Right lobe of liver (tissue), 6 donors: ENCODE results near the gene EIF4A3. TPM values are rescaled to one million over a fixed set of nuclear protein-coding genes. Genes with fewer than 3 reads are reported as not detected.

Source experiments
- ATAC-seq, 4 donors: fragments of 200-7000 bp; cut with Tn5 transposase; one replicate each; pipeline ENCODE4 v1.9.1; 2020; ENCODE audit warnings: mild to moderate bottlenecking in 4 of 4, moderate library complexity in 4 of 4
- DNase-seq, 3 donors: peaks; one replicate each; pipeline ENCODE4 v3.0.0-alpha.2; 2020
- H3K27ac ChIP-seq, 3 donors: fragments of 200-600 bp; one replicate each; pipeline ENCODE4 v1.8.0; 2022
- H3K27me3 ChIP-seq, 2 donors: fragments of 200-600 bp; one replicate each; pipeline ENCODE4 v1.8.0; 2022
- H3K36me3 ChIP-seq, 4 donors: fragments of 200-600 bp; sonication (generic) in 1 of 4; one replicate each; pipeline versions ENCODE4 v1.5.1 to v1.8.0; 2017 to 2022; ENCODE audit warnings: control low read depth in 1 of 4
- H3K4me1 ChIP-seq, 4 donors: fragments of 200-600 bp; sonication (generic) in 1 of 4; one replicate each; pipeline versions ENCODE4 v1.5.1 to v1.8.0; 2017 to 2022; ENCODE audit warnings: control low read depth in 1 of 4
- H3K4me3 ChIP-seq, 3 donors: fragments of 200-600 bp; one replicate each; pipeline ENCODE4 v1.8.0; 2022
- H3K9me3 ChIP-seq, 4 donors: fragments of 200-600 bp; sonication (generic) in 1 of 4; one replicate each; pipeline versions ENCODE4 v1.5.1 to v1.8.0; 2017 to 2022; ENCODE audit warnings: control low read depth in 1 of 4
- POLR2A ChIP-seq: fragments of 450-650 bp; IDR thresholded peaks from one replicate; pipeline ENCODE4 v1.6.1; 2017; ENCODE audit warnings: antibody characterized with exemption, mild to moderate bottlenecking
- WGBS: methylation state at CpG from one replicate; pipeline ENCODE4 v1.1.6; 2018; ENCODE audit warnings: low coverage, low lambda C conversion rate; ENCODE audit not compliant: insufficient coverage; ENCODE audit errors: missing lambda C conversion rate; 5-methylcytosine and 5-hydroxymethylcytosine counted together
- intact Hi-C, 2 donors: fragments of 100-400 bp; cut with DNase I; formaldehyde crosslinking; loops; one replicate each; pipeline versions ENCODE4 v1.11.2 to v1.14.1; 2022
- total RNA-seq, 6 experiments: library from RNA; depleted of rRNA in 2 of 6; stranded (reverse); fragments of >200 nt in 2 of 6; fragmentation: NEBNext Ultra II Directional in 3 of 6; extraction: Animal tissue kit (Norgen Biotek cat#: 25700) in 3 of 6; gene quantifications; one replicate each; pipeline versions ENCODE4 v1.1.0 to v1.2.4, GENCODE V29; 2016 to 2023
- TF ChIP-seq, protein P1 (sequence below), 4 donors: fragments of 200-600 bp in 3 of 4; fragments of 450-650 bp in 1 of 4; IDR thresholded peaks; one replicate each; pipeline versions ENCODE4 v1.5.1 to v1.8.0; 2016 to 2022; ENCODE audit warnings: antibody characterized with exemption in 4 of 4, mild to moderate bottlenecking in 2 of 4
- donor health status: DM: no; HTN: yes; CAD: no.
- donor health status: DM: no; HTN: no; CAD: no.
- donor health status: DM: no; HTN: no; CAD: no.
- donor health status: DM: no; HTN: yes; CAD: no.
- donor health status: DM: no; HTN: yes; CAD: no.

EIF4A3 gene
- total RNA-seq, 6 experiments from 2014 or later: 21.6 to 41.7 (median 32.2) TPM

DNA sequence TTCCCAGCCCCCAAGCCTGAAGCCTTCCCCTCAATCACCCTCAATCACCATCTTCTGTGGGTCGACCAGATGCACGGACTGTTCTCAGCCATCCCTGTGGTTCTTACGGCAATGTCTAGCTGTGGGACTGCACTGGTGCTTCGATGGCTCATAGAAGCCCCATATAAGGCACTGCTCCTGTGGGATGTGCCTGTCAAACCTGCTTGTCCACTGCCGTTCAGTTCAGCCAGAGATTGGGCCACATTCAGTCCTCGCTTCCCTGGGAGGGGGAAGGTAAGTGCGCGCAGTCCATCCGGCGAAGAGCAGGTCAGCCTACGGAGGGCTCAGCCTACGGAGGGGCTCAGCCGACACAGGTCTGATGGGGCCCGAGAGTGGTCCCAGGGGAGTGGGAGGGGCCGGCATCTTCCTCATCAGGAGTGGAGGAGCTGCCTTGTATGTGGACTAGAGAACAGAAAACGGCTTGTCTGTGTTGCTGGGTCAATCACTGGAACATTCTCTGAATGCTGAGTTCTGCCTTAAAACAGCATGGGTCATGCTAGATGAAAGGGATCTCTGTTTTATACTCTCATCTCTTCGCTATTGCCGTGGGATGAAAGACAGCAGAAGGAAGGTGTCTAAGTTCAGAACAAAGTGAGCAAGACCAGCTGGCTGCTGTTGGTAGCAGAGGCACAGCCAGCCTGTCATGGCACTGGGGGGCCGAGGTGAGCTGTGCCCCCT, 23.0 kb upstream of the EIF4A3 start, which contains the start of gene CARD14:
TSS of gene CARD14 (plus strand) at position 247 of the 717 bp plus-strand sequence. CDS start 11,409 bp downstream, outside the sequence.
- WGBS: 62% methylated on average over 6 of the region's 19 CpGs
- intact Hi-C loops: no loop called here
- Histone ChIP-seq H3K36me3 (no peaks in the 10 kb centered on the region), H3K9me3 (no peaks in the 10 kb centered on the region), H3K4me1 (no peaks in the 10 kb centered on the region), H3K27me3 (no peaks in the 10 kb centered on the region), H3K4me3 (no peak within 1 kb of the TSS), H3K27ac (no peak within 1 kb of the TSS)
- DNase-seq (no peak), ATAC-seq (peak in 1 of 4 donors; percentile 11)
- TF ChIP-seq, protein P1, sequence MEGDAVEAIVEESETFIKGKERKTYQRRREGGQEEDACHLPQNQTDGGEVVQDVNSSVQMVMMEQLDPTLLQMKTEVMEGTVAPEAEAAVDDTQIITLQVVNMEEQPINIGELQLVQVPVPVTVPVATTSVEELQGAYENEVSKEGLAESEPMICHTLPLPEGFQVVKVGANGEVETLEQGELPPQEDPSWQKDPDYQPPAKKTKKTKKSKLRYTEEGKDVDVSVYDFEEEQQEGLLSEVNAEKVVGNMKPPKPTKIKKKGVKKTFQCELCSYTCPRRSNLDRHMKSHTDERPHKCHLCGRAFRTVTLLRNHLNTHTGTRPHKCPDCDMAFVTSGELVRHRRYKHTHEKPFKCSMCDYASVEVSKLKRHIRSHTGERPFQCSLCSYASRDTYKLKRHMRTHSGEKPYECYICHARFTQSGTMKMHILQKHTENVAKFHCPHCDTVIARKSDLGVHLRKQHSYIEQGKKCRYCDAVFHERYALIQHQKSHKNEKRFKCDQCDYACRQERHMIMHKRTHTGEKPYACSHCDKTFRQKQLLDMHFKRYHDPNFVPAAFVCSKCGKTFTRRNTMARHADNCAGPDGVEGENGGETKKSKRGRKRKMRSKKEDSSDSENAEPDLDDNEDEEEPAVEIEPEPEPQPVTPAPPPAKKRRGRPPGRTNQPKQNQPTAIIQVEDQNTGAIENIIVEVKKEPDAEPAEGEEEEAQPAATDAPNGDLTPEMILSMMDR (IDR thresholded peaks at IDR 0.05): no peak
- TF ChIP-seq POLR2A: no peak

DNA sequence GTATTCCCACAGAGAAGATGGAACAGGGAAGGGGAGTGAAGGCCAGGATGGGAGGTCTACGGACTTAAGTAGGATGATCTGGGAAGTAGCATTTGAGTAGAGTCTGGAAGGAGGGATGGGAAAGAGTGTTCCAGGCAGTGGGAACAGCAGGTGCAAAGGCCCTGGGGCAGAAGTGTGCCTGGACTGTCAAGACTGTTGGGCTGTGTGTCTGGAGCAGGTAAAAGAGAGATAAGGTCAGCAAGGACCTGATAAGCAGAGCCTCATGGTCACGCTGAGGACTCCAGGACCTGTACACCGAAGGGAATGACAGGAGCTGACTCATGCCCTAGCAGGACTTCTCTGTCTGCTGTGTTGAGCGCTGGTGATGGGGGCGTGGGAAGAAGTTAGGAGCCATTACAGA, 22.2 kb upstream of the EIF4A3 start:
- DNase-seq (no peak), ATAC-seq (no peak)
- Histone ChIP-seq H3K27me3 (no peaks in the 10 kb centered on the region), H3K27ac (no peak overlapping the region), H3K4me1 (no peaks in the 10 kb centered on the region), H3K9me3 (no peaks in the 10 kb centered on the region), H3K4me3 (no peak overlapping the region), H3K36me3 (no peaks in the 10 kb centered on the region)
- TF ChIP-seq, protein P1 (IDR thresholded peaks at IDR 0.05): no peak
- no peak for TF ChIP-seq POLR2A
- WGBS: 85% methylated on average over 2 of the region's 5 CpGs
- intact Hi-C loops: no loop called here

- ATAC-seq: no peak
- 54% methylated on average over 2 of the region's 5 CpGs for WGBS
- no peaks in the 10 kb centered on the region for H3K4me1 ChIP-seq
- H3K27ac ChIP-seq: no peak overlapping the region
- H3K4me3 ChIP-seq: no peak overlapping the region
- no peaks in the 10 kb centered on the region for H3K9me3 ChIP-seq
- H3K36me3 ChIP-seq: no peaks in the 10 kb centered on the region
- no peak for DNase-seq
- TF ChIP-seq, protein P1 (IDR thresholded peaks at IDR 0.05): no peak
- TF ChIP-seq POLR2A: no peak
- H3K27me3 ChIP-seq: no peaks in the 10 kb centered on the region
- intact Hi-C loops: no loop called here
These were observed 21.4 kb upstream of the EIF4A3 start for GRCh38 chr17:80168371-80168770.

DNA sequence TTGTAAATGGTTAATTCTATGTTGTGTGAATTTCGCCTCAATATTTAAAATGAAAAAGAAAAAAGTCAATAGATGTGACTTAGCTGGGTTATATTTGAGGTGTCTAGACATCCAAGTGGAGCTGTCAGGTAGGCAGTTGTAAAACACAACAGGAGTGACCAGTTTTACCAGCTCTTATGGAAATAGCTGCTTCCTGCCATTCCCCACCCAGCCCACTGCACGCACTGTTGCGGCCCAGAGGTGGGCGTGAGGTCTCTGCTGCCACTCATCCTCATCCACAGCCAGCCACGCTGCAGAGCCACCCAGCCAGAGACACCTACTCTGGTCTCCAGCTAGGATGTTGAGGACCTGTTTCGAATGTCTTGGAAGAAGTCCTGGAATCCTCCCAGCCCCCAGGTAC, 19.5 kb upstream of the EIF4A3 start:
- intact Hi-C loops: no loop called here
- no peaks in the 10 kb centered on the region for H3K4me1 ChIP-seq
- H3K27ac ChIP-seq: no peak overlapping the region
- no peaks in the 10 kb centered on the region for H3K27me3 ChIP-seq
- DNase-seq (no peak), ATAC-seq (no peak)
- no peaks in the 10 kb centered on the region for H3K36me3 ChIP-seq
- TF ChIP-seq, protein P1 (IDR thresholded peaks at IDR 0.05): no peak
- no peak for TF ChIP-seq POLR2A
- no peak overlapping the region for H3K4me3 ChIP-seq
- WGBS: 95% methylated on average over 1 of the region's 6 CpGs
- no peaks in the 10 kb centered on the region for H3K9me3 ChIP-seq
